ENCODE results near the gene C11orf52. TPM values are rescaled to one million over a fixed set of nuclear protein-coding genes. Genes with fewer than 3 reads are reported as not detected.

Gene C11orf52
- total and polyA plus RNA-seq, 2 donors (not counting 3 experiments of a cell fraction or from before 2014, with no cell fraction given): 0.31 to 0.76 TPM

- Histone ChIP-seq H4K20me1 (replicated peaks; ENCODE audit: control insufficient read depth, extremely low read depth, insufficient read depth, low read length) (no peaks in the 10 kb centered on the region), H3K4me3 (replicated peaks in 1 of 3; ENCODE audit: insufficient read depth in 1 of 3, low read depth in 1 of 3, low read length in 3 of 3) (no peak overlapping the region), H3K9ac (replicated peaks; ENCODE audit: extremely low read depth, insufficient read depth, low read length) (peak overlapping the region; percentile 0), H2AFZ (ENCODE audit: low read depth, low read length) (peak overlapping the region; percentile 44), H3K79me2 (ENCODE audit: control insufficient read depth, insufficient read depth, low read length) (peaks cover 4% of the 10 kb centered on the region), H3K27ac (ENCODE audit: insufficient read depth, low read depth, low read length) (peak overlapping the region; percentile 29), H3K4me1 (ENCODE audit: control insufficient read depth, extremely low read depth, insufficient read depth, low read length) (peaks cover 45% of the 10 kb centered on the region), H3K9me3 (replicated peaks; ENCODE audit: control insufficient read depth, insufficient read depth, low read length) (no peaks in the 10 kb centered on the region), H3K4me2 (ENCODE audit: insufficient read depth, low read length) (peak overlapping the region; percentile 18), H3K9me1 (replicated peaks; ENCODE audit: control insufficient read depth, extremely low read depth, insufficient read depth, low read length) (no peaks in the 10 kb centered on the region), H3K27me3 (ENCODE audit: control insufficient read depth in 2 of 2, insufficient read depth in 2 of 2, low read length in 2 of 2) (no peaks in the 10 kb centered on the region), H3K36me3 (ENCODE audit: control insufficient read depth in 2 of 2, extremely low read depth in 1 of 2, insufficient read depth in 2 of 2, low read length in 2 of 2) (no peaks in the 10 kb centered on the region)
- no peak for TF ChIP-seq FOS (IDR thresholded peaks at IDR 0.05; ENCODE audit: borderline replicate concordance, insufficient read depth, low read length)
- TF ChIP-seq MAX (IDR thresholded peaks at IDR 0.05; ENCODE audit: insufficient read depth, insufficient read length): no peak
- no peak for TF ChIP-seq JUN (IDR thresholded peaks at IDR 0.05; ENCODE audit: borderline replicate concordance, insufficient read depth, insufficient read length, low read depth)
- no peak for TF ChIP-seq MYC (IDR thresholded peaks at IDR 0.05; ENCODE audit: low read depth, low read length)
- no peak for TF ChIP-seq GATA2 (IDR thresholded peaks at IDR 0.05; ENCODE audit: insufficient read depth, insufficient read length, low read depth, low read length)
- TF ChIP-seq POLR2AphosphoS5 (IDR thresholded peaks at IDR 0.05; ENCODE audit: insufficient read depth, low read depth, low read length): no peak
- no peak for TF ChIP-seq POLR2A (IDR thresholded peaks at IDR 0.05; ENCODE audit: low read depth, low read length)
- TF ChIP-seq EZH2 (IDR thresholded peaks at IDR 0.05; ENCODE audit: borderline replicate concordance, low read depth, low read length, severe bottlenecking): no peak
- TF ChIP-seq, protein P1, sequence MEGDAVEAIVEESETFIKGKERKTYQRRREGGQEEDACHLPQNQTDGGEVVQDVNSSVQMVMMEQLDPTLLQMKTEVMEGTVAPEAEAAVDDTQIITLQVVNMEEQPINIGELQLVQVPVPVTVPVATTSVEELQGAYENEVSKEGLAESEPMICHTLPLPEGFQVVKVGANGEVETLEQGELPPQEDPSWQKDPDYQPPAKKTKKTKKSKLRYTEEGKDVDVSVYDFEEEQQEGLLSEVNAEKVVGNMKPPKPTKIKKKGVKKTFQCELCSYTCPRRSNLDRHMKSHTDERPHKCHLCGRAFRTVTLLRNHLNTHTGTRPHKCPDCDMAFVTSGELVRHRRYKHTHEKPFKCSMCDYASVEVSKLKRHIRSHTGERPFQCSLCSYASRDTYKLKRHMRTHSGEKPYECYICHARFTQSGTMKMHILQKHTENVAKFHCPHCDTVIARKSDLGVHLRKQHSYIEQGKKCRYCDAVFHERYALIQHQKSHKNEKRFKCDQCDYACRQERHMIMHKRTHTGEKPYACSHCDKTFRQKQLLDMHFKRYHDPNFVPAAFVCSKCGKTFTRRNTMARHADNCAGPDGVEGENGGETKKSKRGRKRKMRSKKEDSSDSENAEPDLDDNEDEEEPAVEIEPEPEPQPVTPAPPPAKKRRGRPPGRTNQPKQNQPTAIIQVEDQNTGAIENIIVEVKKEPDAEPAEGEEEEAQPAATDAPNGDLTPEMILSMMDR (IDR thresholded peaks at IDR 0.05; ENCODE audit: extremely low read depth in 1 of 2, insufficient read depth in 1 of 2, low read depth in 1 of 2, low read length in 2 of 2): no peak
- DNase-seq (ENCODE audit: low read depth, low spot score) (peak; percentile 44), FAIRE-seq (peak; percentile 26)
- ChIA-PET CTCF (interaction anchor here (0.6 to 13.5 kb wide), 9 partner anchors 10 to 241 kb away, joined by 3 to 407 read pairs (median 4); partner anchors contain the start of gene ALG9), POLR2A (interaction anchor here (1.1 kb wide), 1 partner anchor 104 kb away, joined by 6 read pairs; no protein-coding TSS in a partner anchor)
- no TSS peak for BruUV-seq (replicated peaks)
- intact Hi-C loops (cut with micrococcal nuclease): loop anchor here (2.0 to 5.0 kb wide), 3 partner anchors 13 to 374 kb away; partner anchors contain the start of genes SDHD, SIK2 and TIMM8B
- dilution Hi-C loops (cut with MboI; ENCODE audit: extremely low pct_ligation_motif_present, low sequenced_read_pairs): no loop called here
Observed at GRCh38 chr11:111976119-111976766, 57.5 kb downstream of the C11orf52 start.

Small RNAs within 50 kb of the gene (small RNA-seq; reads per million reads assigned to genes)
- gene C11orf52 (ENCODE audit: insufficient read depth, insufficient read length, low read depth, low replicate concordance) (not detected), gene RNA5SP351 (ENCODE audit: insufficient read depth, insufficient read length, low read depth, low replicate concordance) (not detected), gene RPL37AP8 (ENCODE audit: insufficient read depth, insufficient read length, low read depth, low replicate concordance) (not detected)

Other genes starting within 250 kb of the C11orf52 start
- 42.7 and 50.8 TPM in 2 replicates for gene PPP2R1B, start 152.5 kb upstream of the C11orf52 start, total RNA-seq
- gene PPP2R1B, start 152.5 kb upstream of the C11orf52 start, polyA plus RNA-seq: 17.0 and 18.0 TPM in 2 replicates
- 29.1 and 33.5 TPM in 2 replicates for gene ALG9, start 47.3 kb upstream of the C11orf52 start, total RNA-seq
- 29.4 TPM in 2 replicates for gene ALG9, start 47.3 kb upstream of the C11orf52 start, polyA plus RNA-seq
- 1.4 and 3.3 TPM in 2 replicates for gene FDXACB1, start 39.7 kb upstream of the C11orf52 start, total RNA-seq
- 1.1 and 1.3 TPM in 2 replicates for gene FDXACB1, start 39.7 kb upstream of the C11orf52 start, polyA plus RNA-seq
- 7.4 TPM in 2 replicates for gene CFAP68, start 39.4 kb upstream of the C11orf52 start, total RNA-seq
- 9.0 and 10.6 TPM in 2 replicates for gene CFAP68, start 39.4 kb upstream of the C11orf52 start, polyA plus RNA-seq
- not detected in 2 replicates for gene CRYAB, start 7.1 kb upstream of the C11orf52 start, total RNA-seq
- 0.32 and 0.48 TPM in 2 replicates for gene CRYAB, start 7.1 kb upstream of the C11orf52 start, polyA plus RNA-seq
- gene HSPB2, start 6.2 kb upstream of the C11orf52 start, total RNA-seq: not detected in 2 replicates
- not detected in 2 replicates for gene HSPB2, start 6.2 kb upstream of the C11orf52 start, polyA plus RNA-seq
- gene DIXDC1, start 18.4 kb downstream of the C11orf52 start, total RNA-seq: 18.6 and 20.0 TPM in 2 replicates
- gene DIXDC1, start 18.4 kb downstream of the C11orf52 start, polyA plus RNA-seq: 6.4 and 8.0 TPM in 2 replicates
- 40.1 and 41.3 TPM in 2 replicates for gene DLAT, start 106.5 kb downstream of the C11orf52 start, total RNA-seq
- gene DLAT, start 106.5 kb downstream of the C11orf52 start, polyA plus RNA-seq: 10.5 and 13.3 TPM in 2 replicates
- gene PIH1D2, start 155.1 kb downstream of the C11orf52 start, total RNA-seq: 1.3 and 1.8 TPM in 2 replicates
- 0.49 and 0.51 TPM in 2 replicates for gene PIH1D2, start 155.1 kb downstream of the C11orf52 start, polyA plus RNA-seq
- 16.7 and 18.5 TPM in 2 replicates for gene NKAPD1, start 155.4 kb downstream of the C11orf52 start, total RNA-seq
- 5.2 and 7.2 TPM in 2 replicates for gene NKAPD1, start 155.4 kb downstream of the C11orf52 start, polyA plus RNA-seq
- gene TIMM8B, start 167.8 kb downstream of the C11orf52 start, total RNA-seq: 64.1 and 77.0 TPM in 2 replicates
- gene TIMM8B, start 167.8 kb downstream of the C11orf52 start, polyA plus RNA-seq: 110 and 120 TPM in 2 replicates
- gene SDHD, start 168.0 kb downstream of the C11orf52 start, total RNA-seq: 72.3 and 79.0 TPM in 2 replicates
- 169 and 190 TPM in 2 replicates for gene SDHD, start 168.0 kb downstream of the C11orf52 start, polyA plus RNA-seq
- gene IL18, start 245.2 kb downstream of the C11orf52 start, total RNA-seq: 1.5 and 1.6 TPM in 2 replicates
- gene IL18, start 245.2 kb downstream of the C11orf52 start, polyA plus RNA-seq: 0.29 and 0.73 TPM in 2 replicates
- 0.46 TPM in 1 of 2 replicates, not detected in the other for gene TEX12, start 248.5 kb downstream of the C11orf52 start, total RNA-seq
- gene TEX12, start 248.5 kb downstream of the C11orf52 start, polyA plus RNA-seq: not detected in 2 replicates